Osteocyte (in vitro differentiated cells): ENCODE measurements around the gene AK1. TPM values are rescaled to one million over a fixed set of nuclear protein-coding genes. Genes with fewer than 3 reads are reported as not detected.

Experiments used
- DNase-seq: peaks from one replicate; pipeline ENCODE4 v3.0.0; 2021; ENCODE audit warnings: mixed read lengths; ENCODE audit not compliant: unreplicated experiment; ENCODE audit errors: extremely low spot score
- H3K27ac Mint-ChIP-seq: one replicate; pipeline ENCODE4 v1.8.0; 2021; ENCODE audit warnings: mild to moderate bottlenecking, mixed read lengths; ENCODE audit not compliant: unreplicated experiment
- H3K27me3 Mint-ChIP-seq: one replicate; pipeline ENCODE4 v1.8.0; 2021; ENCODE audit warnings: mixed read lengths; ENCODE audit not compliant: unreplicated experiment
- H3K36me3 Mint-ChIP-seq: one replicate; pipeline ENCODE4 v1.8.0; 2021; ENCODE audit warnings: mixed read lengths; ENCODE audit not compliant: unreplicated experiment
- H3K4me1 Mint-ChIP-seq: one replicate; pipeline ENCODE4 v1.8.0; 2021; ENCODE audit warnings: mixed read lengths; ENCODE audit not compliant: unreplicated experiment
- H3K4me3 Mint-ChIP-seq: one replicate; pipeline ENCODE4 v1.8.0; 2021; ENCODE audit warnings: mild to moderate bottlenecking, moderate library complexity, mixed read lengths; ENCODE audit not compliant: unreplicated experiment
- H3K9me3 Mint-ChIP-seq: one replicate; pipeline ENCODE4 v1.8.0; 2021; ENCODE audit warnings: mixed read lengths; ENCODE audit not compliant: unreplicated experiment
- total RNA-seq: library from RNA; stranded (reverse); gene quantifications from 2 replicates; pipeline ENCODE4 v1.2.1, GENCODE V29; 2021
- TF ChIP-seq, protein P1 (sequence below): fragments of 200-600 bp; sonication (generic); IDR thresholded peaks from 2 replicates; pipeline ENCODE4 v1.5.0; 2021; ENCODE audit warnings: antibody characterized with exemption, mild to moderate bottlenecking, moderate library complexity

Gene AK1
- total RNA-seq, 1 donor from 2014 or later: 57.6 TPM

DNA sequence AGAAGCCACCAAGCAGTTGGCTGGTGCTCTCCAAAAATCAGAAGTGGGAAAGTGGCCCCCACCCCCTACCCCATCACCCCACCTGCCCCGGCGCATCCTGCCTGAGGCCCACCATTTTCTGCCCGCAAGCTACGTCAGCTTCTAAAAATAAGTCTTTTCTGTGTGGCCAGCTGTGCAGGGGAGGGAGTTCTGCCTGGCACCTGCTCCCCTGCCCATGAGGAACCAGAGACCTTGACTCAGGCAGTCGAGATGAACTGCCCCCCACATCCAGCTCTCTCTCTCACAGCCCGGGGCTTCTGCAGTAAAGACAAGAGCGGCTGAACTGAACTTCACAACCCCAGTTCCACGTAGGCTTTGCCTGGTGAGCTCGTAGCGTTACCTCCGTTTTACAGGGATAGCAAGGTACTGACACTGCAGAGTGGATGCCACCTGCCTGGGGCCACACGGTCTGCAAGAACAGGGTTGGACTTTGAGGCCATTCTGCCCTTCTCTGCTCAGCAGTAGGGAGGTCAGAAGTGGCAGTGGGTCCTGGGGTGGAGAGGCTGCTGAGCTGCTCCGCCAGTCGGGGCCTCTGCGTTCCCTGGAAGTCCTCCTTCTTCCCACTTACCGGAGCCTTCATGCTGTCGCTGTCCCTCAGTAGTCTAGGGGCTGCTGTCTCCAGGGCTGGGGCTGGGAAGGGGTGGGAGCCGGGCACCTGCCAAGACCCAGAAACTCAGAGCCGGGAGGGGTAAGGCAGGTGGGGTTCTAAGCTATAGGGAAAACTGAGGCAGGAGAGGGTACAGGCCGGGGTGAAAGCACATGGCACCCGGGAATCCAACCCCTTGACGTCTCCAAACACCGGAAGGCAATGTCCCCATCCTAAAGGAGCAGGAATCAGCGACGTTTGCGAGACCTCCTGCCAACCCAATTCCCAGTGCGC lies 38.6 kb upstream of the AK1 start:
- Mint-ChIP-seq H3K36me3 (peaks cover 2% of the 10 kb centered on the region), H3K27me3 (no peaks in the 10 kb centered on the region), H3K4me3 (peak overlapping the region; percentile 75), H3K9me3 (no peaks in the 10 kb centered on the region), H3K4me1 (peaks cover 49% of the 10 kb centered on the region), H3K27ac (peak overlapping the region; percentile 79)
- TF ChIP-seq, protein P1, sequence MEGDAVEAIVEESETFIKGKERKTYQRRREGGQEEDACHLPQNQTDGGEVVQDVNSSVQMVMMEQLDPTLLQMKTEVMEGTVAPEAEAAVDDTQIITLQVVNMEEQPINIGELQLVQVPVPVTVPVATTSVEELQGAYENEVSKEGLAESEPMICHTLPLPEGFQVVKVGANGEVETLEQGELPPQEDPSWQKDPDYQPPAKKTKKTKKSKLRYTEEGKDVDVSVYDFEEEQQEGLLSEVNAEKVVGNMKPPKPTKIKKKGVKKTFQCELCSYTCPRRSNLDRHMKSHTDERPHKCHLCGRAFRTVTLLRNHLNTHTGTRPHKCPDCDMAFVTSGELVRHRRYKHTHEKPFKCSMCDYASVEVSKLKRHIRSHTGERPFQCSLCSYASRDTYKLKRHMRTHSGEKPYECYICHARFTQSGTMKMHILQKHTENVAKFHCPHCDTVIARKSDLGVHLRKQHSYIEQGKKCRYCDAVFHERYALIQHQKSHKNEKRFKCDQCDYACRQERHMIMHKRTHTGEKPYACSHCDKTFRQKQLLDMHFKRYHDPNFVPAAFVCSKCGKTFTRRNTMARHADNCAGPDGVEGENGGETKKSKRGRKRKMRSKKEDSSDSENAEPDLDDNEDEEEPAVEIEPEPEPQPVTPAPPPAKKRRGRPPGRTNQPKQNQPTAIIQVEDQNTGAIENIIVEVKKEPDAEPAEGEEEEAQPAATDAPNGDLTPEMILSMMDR: no peak
- no peak for DNase-seq

DNA sequence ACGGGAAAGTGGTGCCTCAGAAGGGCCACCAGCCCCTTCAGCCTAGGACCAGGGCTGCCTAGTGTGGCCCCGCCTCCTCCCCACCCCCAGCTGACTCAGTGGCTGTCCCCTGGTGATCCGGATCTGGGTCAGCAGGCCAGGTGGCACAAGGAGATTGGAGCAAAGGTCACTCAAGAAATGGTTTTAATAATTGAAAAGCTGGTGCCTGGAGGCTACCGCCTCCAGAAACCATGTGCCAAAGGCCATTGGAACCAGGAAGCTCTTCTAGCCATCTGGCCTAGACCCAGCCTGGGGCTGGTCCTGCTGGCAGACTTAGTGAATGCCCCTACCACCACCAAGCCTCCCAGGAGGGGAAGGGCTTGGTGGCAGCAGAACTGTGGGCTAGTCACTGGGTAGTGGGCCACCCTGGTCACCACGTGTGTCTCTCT lies 37.9 kb upstream of the AK1 start:
- no peak for DNase-seq
- H3K27me3 Mint-ChIP-seq: no peaks in the 10 kb centered on the region
- TF ChIP-seq, protein P1: no peak
- H3K36me3 Mint-ChIP-seq: peaks cover 2% of the 10 kb centered on the region
- H3K27ac Mint-ChIP-seq: no peak overlapping the region
- no peak overlapping the region for H3K4me3 Mint-ChIP-seq
- peaks cover 47% of the 10 kb centered on the region for H3K4me1 Mint-ChIP-seq
- H3K9me3 Mint-ChIP-seq: no peaks in the 10 kb centered on the region

DNA sequence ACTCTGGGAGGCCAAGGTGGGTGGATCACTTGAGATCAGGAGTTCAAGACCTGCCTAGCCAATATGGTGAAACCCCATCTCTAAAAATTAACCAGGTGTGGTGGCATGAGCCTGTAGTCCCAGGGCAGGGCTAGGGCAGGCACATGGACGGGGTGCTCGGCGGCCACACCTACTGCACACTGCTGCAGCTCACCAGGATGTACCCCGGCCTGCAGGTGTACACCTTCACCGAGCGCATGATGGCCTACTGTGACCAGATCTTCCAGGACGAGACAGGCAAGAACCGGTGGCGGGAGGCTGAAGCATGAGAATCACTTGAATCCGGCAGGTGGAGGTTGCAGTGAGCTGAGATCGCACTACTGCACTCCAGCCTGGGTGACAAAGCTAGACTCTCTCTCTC lies 36.2 kb upstream of the AK1 start:
- H3K36me3 Mint-ChIP-seq: peaks cover 2% of the 10 kb centered on the region
- TF ChIP-seq, protein P1: no peak
- no peaks in the 10 kb centered on the region for H3K9me3 Mint-ChIP-seq
- no peak overlapping the region for H3K4me3 Mint-ChIP-seq
- H3K4me1 Mint-ChIP-seq: peaks cover 32% of the 10 kb centered on the region
- H3K27me3 Mint-ChIP-seq: no peaks in the 10 kb centered on the region
- no peak for DNase-seq
- H3K27ac Mint-ChIP-seq: no peak overlapping the region

DNA sequence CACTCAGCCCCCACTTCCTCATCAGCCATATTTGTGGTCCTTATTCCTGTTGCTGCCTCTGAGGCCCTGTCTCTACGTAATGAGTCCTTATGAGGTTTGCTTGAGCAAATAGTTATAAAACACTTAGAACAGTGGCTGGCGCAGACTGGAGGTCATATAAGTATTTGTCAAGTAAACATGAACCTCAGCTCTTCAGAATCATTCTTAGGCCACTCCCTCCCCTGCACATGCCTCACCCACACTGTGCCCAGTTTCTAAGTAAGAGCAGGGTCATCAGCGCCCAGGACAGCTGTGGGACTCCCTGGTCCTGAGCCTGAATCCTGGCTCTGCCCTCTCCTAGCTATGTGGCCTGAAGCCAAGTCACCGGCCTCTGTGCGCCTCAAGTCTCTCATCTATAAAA lies 35.4 kb upstream of the AK1 start:
- Mint-ChIP-seq H3K9me3 (no peaks in the 10 kb centered on the region), H3K4me1 (peaks cover 24% of the 10 kb centered on the region), H3K4me3 (no peak overlapping the region), H3K27ac (peak overlapping the region; percentile 23), H3K27me3 (no peaks in the 10 kb centered on the region), H3K36me3 (peaks cover 2% of the 10 kb centered on the region)
- TF ChIP-seq, protein P1: no peak
- DNase-seq: no peak

DNA sequence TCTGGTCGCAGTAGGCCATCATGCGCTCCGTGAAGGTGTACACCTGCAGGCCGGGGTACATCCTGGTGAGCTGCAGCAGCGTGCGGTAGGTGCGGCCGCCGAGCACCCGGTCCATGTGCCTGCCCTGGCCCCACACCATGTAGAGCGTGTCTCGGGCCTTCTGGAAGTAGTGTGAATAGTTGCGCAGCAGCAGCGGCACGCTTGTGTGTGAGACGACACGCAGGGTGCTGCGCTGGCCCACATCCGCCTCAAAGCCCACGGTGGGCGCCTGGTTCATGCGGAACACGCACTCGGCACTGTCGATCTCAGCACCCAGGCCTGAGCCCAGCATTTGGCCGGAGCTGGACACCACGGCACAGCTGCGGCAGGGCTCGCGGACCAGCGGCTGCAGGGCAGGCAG lies 34.8 kb upstream of the AK1 start:
- DNase-seq: no peak
- H3K36me3 Mint-ChIP-seq: peaks cover 2% of the 10 kb centered on the region
- no peaks in the 10 kb centered on the region for H3K9me3 Mint-ChIP-seq
- H3K27ac Mint-ChIP-seq: no peak overlapping the region
- TF ChIP-seq, protein P1: no peak
- no peaks in the 10 kb centered on the region for H3K27me3 Mint-ChIP-seq
- peaks cover 19% of the 10 kb centered on the region for H3K4me1 Mint-ChIP-seq
- H3K4me3 Mint-ChIP-seq: no peak overlapping the region
